GM19372 (cell line): ENCODE results near the gene MOG.
A peak's percentile ranks its signal among the peaks of the same experiment; 100 is the strongest.

Experiments
- ATAC-seq: cut with Tn5 transposase; IDR thresholded peaks from one replicate; pipeline ENCODE4 v1.9.1; 2021; ENCODE audit warnings: mild to moderate bottlenecking, low read depth, moderate library complexity; ENCODE audit not compliant: unreplicated experiment

MOG gene

GRCh38 chr6:29656798-29657197 lies at the start of gene MOG:
Gene MOG, plus strand, starts transcription at chr6:29657092. Its CDS starts 118 bp downstream, at chr6:29657210.
- ATAC-seq = no peak

- no peak for ATAC-seq
Observed at GRCh38 chr6:29608131-29608530, 48.8 kb upstream of the MOG start.

- no peak for ATAC-seq
Observed at GRCh38 chr6:29610540-29610939, 46.4 kb upstream of the MOG start.

- ATAC-seq = no peak
Observed at GRCh38 chr6:29611426-29611825, 45.5 kb upstream of the MOG start.

- ATAC-seq = peak; percentile 49
Observed at GRCh38 chr6:29617782-29618554, 38.9 kb upstream of the MOG start.

- no peak for ATAC-seq
Observed at GRCh38 chr6:29619578-29620160, 37.2 kb upstream of the MOG start.

- no peak for ATAC-seq
Observed at GRCh38 chr6:29620630-29621029, 36.3 kb upstream of the MOG start.

GRCh38 chr6:29624520-29624961 lies 32.4 kb upstream of the MOG start:
- no peak for ATAC-seq

GRCh38 chr6:29625337-29625930 lies 31.5 kb upstream of the MOG start:
- ATAC-seq = no peak

GRCh38 chr6:29626948-29627754 lies 29.7 kb upstream of the MOG start:
- ATAC-seq = no peak

GRCh38 chr6:29627755-29628418 lies 29.0 kb upstream of the MOG start:
- no peak for ATAC-seq

GRCh38 chr6:29628419-29629281 lies 28.2 kb upstream of the MOG start:
- ATAC-seq = no peak

- ATAC-seq = no peak
Observed at GRCh38 chr6:29629571-29629970, 27.3 kb upstream of the MOG start.

GRCh38 chr6:29630315-29630714 lies 26.6 kb upstream of the MOG start:
- no peak for ATAC-seq

GRCh38 chr6:29631209-29631810 lies 25.6 kb upstream of the MOG start:
- no peak for ATAC-seq

- peak; percentile 30 for ATAC-seq
Observed at GRCh38 chr6:29631860-29632731, 24.8 kb upstream of the MOG start.

- peak; percentile 63 for ATAC-seq
Observed at GRCh38 chr6:29632789-29633533, 23.9 kb upstream of the MOG start, which contains the start of gene GABBR1. Gene GABBR1, minus strand, starts transcription at chr6:29633183. Its CDS starts 798 bp downstream, at chr6:29632385.
